Heart right ventricle (tissue), 16 donors: ENCODE results near the gene OTUB1. TPM values are rescaled to one million over a fixed set of nuclear protein-coding genes. Genes with fewer than 3 reads are reported as not detected.

Source experiments
- ATAC-seq, 8 donors: fragments of 200-7000 bp; cut with Tn5 transposase; one replicate each; pipeline ENCODE4 v1.9.1; 2020; ENCODE audit warnings: mild to moderate bottlenecking in 8 of 8, moderate library complexity in 8 of 8, moderate number of reproducible peaks in 1 of 8
- DNase-seq, 2 donors: peaks; one replicate each; pipeline ENCODE4 v3.0.0-alpha.2; 2020
- H3K27ac ChIP-seq, 10 donors: fragments of 200-600 bp; sonication (generic) in 2 of 10; one replicate each; pipeline versions ENCODE4 v1.5.0 to v1.8.0; 2020 to 2022; ENCODE audit warnings: mild to moderate bottlenecking in 3 of 10
- H3K27me3 ChIP-seq, 7 donors: fragments of 200-600 bp; one replicate each; pipeline ENCODE4 v1.8.0; 2021 to 2022; ENCODE audit warnings: mild to moderate bottlenecking in 2 of 7
- H3K36me3 ChIP-seq, 9 donors: fragments of 200-600 bp; sonication (generic) in 1 of 9; one replicate each; pipeline versions ENCODE4 v1.5.0 to v1.8.0; 2020 to 2022; ENCODE audit warnings: mild to moderate bottlenecking in 2 of 9
- H3K4me1 ChIP-seq, 9 donors: fragments of 200-600 bp; sonication (generic) in 1 of 9; one replicate each; pipeline versions ENCODE4 v1.5.0 to v1.8.0; 2020 to 2022; ENCODE audit warnings: mild to moderate bottlenecking in 4 of 9
- H3K4me3 ChIP-seq, 10 donors: fragments of 200-600 bp; sonication (generic) in 2 of 10; one replicate each; pipeline versions ENCODE4 v1.5.0 to v1.8.0; 2020 to 2022; ENCODE audit warnings: mild to moderate bottlenecking in 7 of 10, moderate library complexity in 2 of 10
- H3K9me3 ChIP-seq, 11 donors: fragments of 200-600 bp in 10 of 11; sonication (generic) in 2 of 11; one replicate each; pipeline versions ENCODE4 v1.5.0 to v1.8.0; 2013 to 2022; ENCODE audit warnings: mild to moderate bottlenecking in 2 of 11, control low read depth in 1 of 11, moderate library complexity in 1 of 11
- WGBS, 2 donors: extraction: QIAGEN DNeasy Blood & Tissue Kit; methylation state at CpG; one replicate each; pipeline ENCODE4 v1.1.7; 2013; ENCODE audit warnings: inconsistent platforms in 1 of 2; 5-methylcytosine and 5-hydroxymethylcytosine counted together
- intact Hi-C, 10 donors: fragments of 100-400 bp; cut with DNase I; formaldehyde crosslinking; loops; one replicate each; pipeline versions ENCODE4 v1.11.1 to v1.14.2; 2022
- polyA plus RNA-seq, 2 donors: library from polyadenylated mRNA; stranded (reverse); fragments of 200-250 nt; gene quantifications; one replicate each; pipeline ENCODE4 v1.2.3, GENCODE V29; 2013
- total RNA-seq, 10 donors: library from RNA; stranded (reverse); fragmentation: NEBNext Ultra II Directional in 3 of 10; extraction: Animal tissue kit (Norgen Biotek cat#: 25700) in 3 of 10; gene quantifications; one replicate each; pipeline versions ENCODE4 v1.2.1 to v1.2.4, GENCODE V29; 2021 to 2023
- TF ChIP-seq, protein P1 (sequence below), 9 donors: fragments of 200-600 bp; sonication (generic) in 2 of 9; IDR thresholded peaks; one replicate each; pipeline versions ENCODE4 v1.5.0 to v1.8.0; 2021 to 2022; ENCODE audit warnings: antibody characterized with exemption in 9 of 9, mild to moderate bottlenecking in 5 of 9, moderate library complexity in 1 of 9
- donor health status: Arrhythmogenic right ventricular cardiomyopathy.
- donor health status: ischemic (EF 13 %, LVEDD 7.1; RV severe dilation, severe dysfunction).
- donor health status: healthy with polysubstance abuse.
- donor health status: DM: no; HTN: yes; CAD: no.
- donor health status: DM: no; HTN: no; CAD: no.
- donor health status: ischemic (EF 25% LVEDD 6.9; RV normal size, moderate dysfunction).
- donor health status: ischemic (EF 25% LVEDD 5.7; RV mildly dilated, moderate dysfunction).
- donor health status: healthy.
- donor health status: DM: yes; HTN: yes; CAD: no.
- donor health status: Ischemic cardiomyopathy.
- donor health status: ischemic (EF 35%, LVEDD 5.7; RV mildly dilated, moderate dysfunction).
- donor health status: nonischemic (EF 11% LVEDD 7.7; RV severe dilation, severe dysfunction).
- donor health status: DM: yes; HTN: yes; CAD: no.
- donor health status: PGD.
- donor health status: ischemic (EF 29% LVEDD 5.4; RV normal size, mild dysfunction).
- donor health status: nonischemic (EF 23%, LVEDD 6.1; RV moderate dilation, normal function).

Gene OTUB1
- total and polyA plus RNA-seq, 12 donors, result 34.9 to 87.0 (median 49.8) TPM

DNA sequence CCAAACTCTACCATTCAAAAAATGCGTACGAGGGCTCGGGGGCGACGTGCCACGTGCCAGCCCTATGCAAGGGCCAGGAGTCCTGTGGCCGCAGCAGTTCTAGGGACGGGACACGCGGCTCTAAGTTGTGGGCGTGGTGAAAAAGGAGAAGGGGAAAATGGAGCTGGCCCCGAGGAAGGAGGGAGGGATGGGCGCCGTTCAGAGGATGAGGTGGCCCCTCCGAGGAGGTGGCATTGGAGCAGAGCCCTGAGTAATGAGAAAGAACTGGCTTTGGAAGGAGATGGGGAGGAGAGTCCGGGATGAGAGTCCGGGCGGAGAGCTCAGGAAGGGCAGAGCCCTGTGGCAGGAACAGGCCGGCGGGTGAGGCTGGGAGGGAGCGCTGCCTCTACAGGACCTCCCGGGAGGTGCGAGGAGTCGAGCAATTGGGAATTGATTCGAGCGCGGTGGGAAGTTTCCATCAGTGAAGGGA lies 21.0 kb downstream of the OTUB1 start:
- peaks cover 0 to 59% (median 0%) of the 10 kb centered on the region in 7 donors for H3K27me3 ChIP-seq
- no peaks in the 10 kb centered on the region for H3K9me3 ChIP-seq
- intact Hi-C loops, result no loop called here
- peak overlapping the region in 8 of 10 donors; percentile 2 to 57 (median 38) for H3K27ac ChIP-seq
- H3K36me3 ChIP-seq, result no peaks in the 10 kb centered on the region
- TF ChIP-seq, protein P1, sequence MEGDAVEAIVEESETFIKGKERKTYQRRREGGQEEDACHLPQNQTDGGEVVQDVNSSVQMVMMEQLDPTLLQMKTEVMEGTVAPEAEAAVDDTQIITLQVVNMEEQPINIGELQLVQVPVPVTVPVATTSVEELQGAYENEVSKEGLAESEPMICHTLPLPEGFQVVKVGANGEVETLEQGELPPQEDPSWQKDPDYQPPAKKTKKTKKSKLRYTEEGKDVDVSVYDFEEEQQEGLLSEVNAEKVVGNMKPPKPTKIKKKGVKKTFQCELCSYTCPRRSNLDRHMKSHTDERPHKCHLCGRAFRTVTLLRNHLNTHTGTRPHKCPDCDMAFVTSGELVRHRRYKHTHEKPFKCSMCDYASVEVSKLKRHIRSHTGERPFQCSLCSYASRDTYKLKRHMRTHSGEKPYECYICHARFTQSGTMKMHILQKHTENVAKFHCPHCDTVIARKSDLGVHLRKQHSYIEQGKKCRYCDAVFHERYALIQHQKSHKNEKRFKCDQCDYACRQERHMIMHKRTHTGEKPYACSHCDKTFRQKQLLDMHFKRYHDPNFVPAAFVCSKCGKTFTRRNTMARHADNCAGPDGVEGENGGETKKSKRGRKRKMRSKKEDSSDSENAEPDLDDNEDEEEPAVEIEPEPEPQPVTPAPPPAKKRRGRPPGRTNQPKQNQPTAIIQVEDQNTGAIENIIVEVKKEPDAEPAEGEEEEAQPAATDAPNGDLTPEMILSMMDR (IDR thresholded peaks at IDR 0.05), result no peak
- peak overlapping the region in 9 of 10 donors; percentile 28 to 54 (median 45) for H3K4me3 ChIP-seq
- WGBS, 2 donors, result 25 to 32% methylated on average over 27 of the region's 27 CpGs
- peaks cover under 1 to 36% (median 21%) of the 10 kb centered on the region in 9 donors for H3K4me1 ChIP-seq
- ATAC-seq, result peak; percentile 14 to 42 (median 32)
- DNase-seq, result no peak

DNA sequence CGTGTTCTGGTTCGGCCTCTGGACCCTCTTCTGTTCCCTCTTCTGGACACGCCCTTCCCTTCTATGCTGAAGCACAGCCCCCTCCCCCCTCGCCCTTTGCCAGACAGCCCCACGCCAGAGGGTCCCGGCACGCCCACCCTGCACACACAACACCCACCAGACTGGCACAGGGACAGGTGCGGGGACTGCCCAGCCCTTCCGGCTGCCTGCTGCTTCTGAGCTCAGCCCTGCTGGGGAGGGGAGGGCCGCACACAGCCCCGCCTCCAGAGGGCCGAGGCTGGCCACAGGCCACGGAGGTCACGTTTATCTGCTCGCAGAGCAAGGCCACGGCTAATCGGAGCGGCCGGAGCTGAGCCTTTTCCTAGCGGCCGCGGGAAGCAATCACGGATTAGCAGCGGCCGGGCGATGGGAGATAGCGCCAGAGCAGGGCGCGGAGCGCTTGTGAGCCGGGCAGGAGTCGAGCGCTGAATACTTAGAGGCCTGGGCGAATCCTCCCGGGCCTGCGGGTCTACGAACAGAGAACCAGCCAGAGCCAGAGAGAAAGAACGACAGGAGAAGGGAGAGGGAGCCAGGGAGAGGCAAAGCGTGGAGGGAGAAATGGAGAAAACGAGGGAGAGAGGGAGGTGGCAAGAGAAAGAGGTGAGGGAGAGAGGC lies 21.5 kb downstream of the OTUB1 start:
- peak; percentile 72 to 84 for DNase-seq
- TF ChIP-seq, protein P1 (IDR thresholded peaks at IDR 0.05), result peak in 7 of 9 donors; percentile 11 to 50 (median 40)
- peak overlapping the region in 9 of 10 donors; percentile 2 to 57 (median 33) for H3K27ac ChIP-seq
- ATAC-seq, result peak; percentile 73 to 91 (median 88)
- H3K4me1 ChIP-seq, result peaks cover 0 to 31% (median 17%) of the 10 kb centered on the region in 9 donors
- H3K27me3 ChIP-seq, result peaks cover 0 to 53% (median 0%) of the 10 kb centered on the region in 7 donors
- peak overlapping the region in 9 of 10 donors; percentile 28 to 54 (median 45) for H3K4me3 ChIP-seq
- H3K9me3 ChIP-seq, result no peaks in the 10 kb centered on the region
- 7 to 10% methylated on average over 40 of the region's 40 CpGs for WGBS, 2 donors
- intact Hi-C loops, result loop anchor here in 1 of 10 donors (2.0 kb wide), 1 partner anchor 65 kb away; no protein-coding TSS in a partner anchor
- H3K36me3 ChIP-seq, result no peaks in the 10 kb centered on the region

DNA sequence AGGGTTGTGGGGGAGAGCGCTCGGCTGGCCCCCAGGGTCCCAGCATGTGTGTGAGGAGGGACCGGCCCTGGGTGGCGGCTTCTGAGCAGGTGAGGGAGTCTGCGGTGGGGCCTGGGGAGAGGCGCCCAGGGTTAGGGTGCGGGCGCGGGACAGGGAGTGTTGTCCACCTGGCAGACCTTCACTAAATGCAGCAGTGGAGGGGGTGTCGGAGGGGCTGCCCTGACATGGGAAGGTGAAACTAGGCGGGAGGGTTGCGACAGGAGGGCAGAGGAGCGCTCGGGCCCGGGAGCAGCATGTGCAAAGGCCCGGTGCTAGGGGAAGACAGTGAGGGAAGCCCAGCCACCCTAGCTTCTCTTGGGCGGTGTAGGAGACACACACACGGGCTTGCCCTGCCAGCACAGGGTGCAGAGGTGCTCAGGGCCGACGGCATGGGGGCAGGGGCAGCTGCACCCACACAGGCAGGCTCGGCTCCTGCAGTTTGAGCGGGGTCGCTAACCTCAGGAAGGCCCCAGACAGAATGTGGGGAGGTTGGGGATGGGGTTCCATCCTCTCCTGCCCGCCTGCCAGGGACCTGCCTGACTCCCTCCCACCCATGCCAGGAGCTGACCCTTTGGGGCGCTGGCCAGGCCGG lies 22.2 kb downstream of the OTUB1 start:
- intact Hi-C loops, result loop anchor here in 1 of 10 donors (2.0 kb wide), 1 partner anchor 64 kb away; no protein-coding TSS in a partner anchor
- 91 to 93% methylated on average over 26 of the region's 26 CpGs for WGBS, 2 donors
- Histone ChIP-seq H3K27me3 (peaks cover 0 to 47% (median 0%) of the 10 kb centered on the region in 7 donors), H3K4me1 (peaks cover 0 to 29% (median 17%) of the 10 kb centered on the region in 9 donors), H3K4me3 (peak overlapping the region in 9 of 10 donors; percentile 28 to 54 (median 45)), H3K27ac (peak overlapping the region in 7 of 10 donors; percentile 2 to 52 (median 33)), H3K36me3 (no peaks in the 10 kb centered on the region), H3K9me3 (no peaks in the 10 kb centered on the region)
- ATAC-seq, result peak in 1 of 8 donors; percentile 4
- DNase-seq, result no peak
- TF ChIP-seq, protein P1 (IDR thresholded peaks at IDR 0.05), result no peak

DNA sequence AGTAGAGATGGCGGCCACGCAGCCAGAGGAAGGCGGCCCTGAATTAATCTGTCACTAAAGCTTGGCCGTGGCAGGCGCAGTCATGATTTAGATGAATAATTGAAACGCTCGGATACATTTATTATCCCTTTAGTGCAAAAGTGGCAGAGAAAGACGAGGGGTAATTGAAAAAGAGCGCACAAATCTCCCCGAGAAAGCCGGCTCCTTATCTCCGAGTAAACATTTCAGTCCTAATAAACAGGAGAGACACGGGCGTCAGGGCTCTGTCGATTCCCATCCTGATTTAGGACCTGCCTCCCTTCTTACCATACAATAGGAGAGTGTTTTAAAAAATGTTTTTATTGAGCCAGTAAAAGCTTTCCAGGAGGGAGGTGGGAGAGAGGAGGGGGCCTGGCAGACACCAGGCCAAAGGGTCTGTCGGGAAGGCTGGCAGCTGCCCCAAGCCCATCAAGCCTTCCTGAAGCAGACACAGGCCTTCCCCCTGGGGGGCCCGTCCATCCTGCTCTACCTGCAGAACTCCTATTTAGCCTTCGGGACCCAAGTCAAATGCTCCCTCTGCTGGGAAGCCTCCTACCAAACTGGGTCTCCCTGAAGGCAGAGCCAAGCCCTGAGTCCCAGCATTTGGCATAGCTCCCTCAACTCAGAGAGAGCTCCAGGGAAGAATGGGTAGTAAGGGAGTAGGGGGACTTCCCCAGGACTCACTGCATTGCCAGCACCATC lies 22.8 kb downstream of the OTUB1 start:
- DNase-seq (no peak), ATAC-seq (no peak)
- Histone ChIP-seq H3K4me3 (no peak overlapping the region), H3K9me3 (no peaks in the 10 kb centered on the region), H3K4me1 (peaks cover 0 to 22% (median 17%) of the 10 kb centered on the region in 9 donors), H3K36me3 (no peaks in the 10 kb centered on the region), H3K27me3 (peaks cover 0 to 40% (median 0%) of the 10 kb centered on the region in 7 donors), H3K27ac (no peak overlapping the region)
- 93 to 95% methylated on average over 18 of the region's 18 CpGs for WGBS, 2 donors
- intact Hi-C loops, result loop anchor here in 1 of 10 donors (2.0 kb wide), 1 partner anchor 64 kb away; no protein-coding TSS in a partner anchor
- TF ChIP-seq, protein P1 (IDR thresholded peaks at IDR 0.05), result no peak
